GM12865 (cell line): ENCODE data around the gene PARS2.

Experiments
- DNase-seq: peaks from one replicate; pipeline ENCODE4 v3.0.0; 2010; ENCODE audit warnings: low read depth
- H3K4me3 ChIP-seq: 2 replicates; pipeline ENCODE4 v1.5.1; 2011; ENCODE audit warnings: mild to moderate bottlenecking, low read depth, low read length, control low read depth
- CTCF ChIP-seq: IDR thresholded peaks from 2 replicates; pipeline ENCODE4 v1.5.1; 2011; ENCODE audit warnings: low read length, control low read depth, low read depth, inconsistent platforms; ENCODE audit not compliant: insufficient read depth; ENCODE audit errors: missing control alignments

Gene PARS2

GRCh38 chr1:54745274-54745673, 19.0 kb downstream of the PARS2 start:
- no peak for TF ChIP-seq CTCF
- H3K4me3 ChIP-seq: no peak overlapping the region
- no peak for DNase-seq

GRCh38 chr1:54744696-54745095, 19.6 kb downstream of the PARS2 start:
- TF ChIP-seq CTCF: no peak
- DNase-seq: no peak
- no peak overlapping the region for H3K4me3 ChIP-seq

DNA sequence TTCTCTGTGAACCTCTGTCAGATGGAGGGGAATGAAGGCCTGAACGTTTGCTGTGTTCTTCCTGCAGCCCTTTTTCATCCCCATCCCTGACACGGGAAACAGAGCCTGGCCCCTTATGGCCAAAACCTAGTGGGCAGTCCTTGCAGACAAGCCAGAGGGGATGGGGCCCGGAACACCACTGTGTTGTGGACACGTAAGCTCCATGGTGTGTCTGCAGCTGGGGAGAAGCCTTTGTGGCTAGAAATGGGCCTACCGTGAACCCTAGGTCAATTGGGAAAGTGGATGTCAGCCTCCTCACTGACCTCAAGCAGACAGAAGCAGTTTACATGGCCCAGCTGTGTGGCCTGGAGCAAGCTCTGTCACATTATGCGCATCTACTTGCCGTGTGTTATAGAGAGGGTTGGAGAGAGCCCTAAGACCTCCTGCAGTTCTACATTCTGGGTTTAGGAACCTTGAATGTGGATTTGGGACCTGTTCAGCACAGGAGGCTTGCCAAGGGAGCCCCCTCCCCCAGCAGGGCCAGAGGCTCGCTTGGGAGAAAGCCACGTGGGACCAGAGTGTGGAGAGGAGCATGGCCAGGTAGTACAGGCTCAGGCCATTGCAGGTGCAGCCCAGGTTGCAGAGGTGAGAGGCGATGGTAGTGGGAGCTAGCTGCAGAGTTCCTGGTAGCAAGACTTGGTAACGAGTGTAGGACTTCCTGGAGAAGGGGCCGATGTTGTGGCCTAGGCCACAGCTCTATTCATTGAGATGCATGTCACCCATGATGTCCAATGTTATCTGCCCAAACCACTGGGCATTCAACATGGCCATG, 20.7 kb downstream of the PARS2 start:
- no peak for DNase-seq
- no peak for TF ChIP-seq CTCF
- no peak overlapping the region for H3K4me3 ChIP-seq

DNA sequence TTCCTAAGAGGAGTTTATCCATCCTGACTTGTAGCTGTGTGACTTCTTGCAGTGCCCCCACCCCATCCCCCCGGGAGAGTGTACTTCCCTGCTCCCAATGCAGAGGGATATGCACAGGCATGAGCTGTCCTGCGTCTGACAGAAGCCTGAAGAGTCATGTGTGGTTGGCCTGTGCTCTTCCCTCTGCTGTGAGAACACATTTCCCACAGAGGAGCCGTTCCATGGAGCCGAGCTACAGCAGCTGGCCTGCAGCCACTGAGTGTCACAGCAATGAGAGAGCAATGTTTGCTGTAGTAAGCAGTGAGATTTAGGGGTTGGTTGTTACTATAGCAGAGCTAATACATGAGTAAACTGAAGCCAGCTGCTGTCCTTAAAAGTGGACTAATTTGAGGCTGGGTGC, 22.0 kb downstream of the PARS2 start:
- H3K4me3 ChIP-seq: no peak overlapping the region
- no peak for TF ChIP-seq CTCF
- DNase-seq: no peak

DNA sequence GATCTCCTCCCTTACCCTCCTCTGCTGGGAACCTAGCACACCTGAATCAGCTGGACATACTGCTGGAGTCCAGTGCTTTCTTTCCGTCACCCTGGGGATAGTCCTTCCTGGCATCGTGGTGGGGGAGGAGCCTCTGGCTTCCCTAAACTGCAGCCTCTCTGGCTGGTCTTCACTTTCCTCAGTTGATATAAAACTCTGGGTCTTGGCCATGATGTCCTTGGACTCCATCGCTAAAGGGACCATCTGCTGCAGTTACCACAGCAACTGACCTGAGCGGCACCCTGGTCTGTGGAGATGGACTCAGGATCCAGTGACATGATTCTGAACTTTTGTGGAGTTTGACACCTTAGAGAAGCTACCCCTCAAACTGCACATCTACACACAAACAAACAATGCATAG, 22.8 kb downstream of the PARS2 start:
- TF ChIP-seq CTCF: no peak
- no peak for DNase-seq
- H3K4me3 ChIP-seq: no peak overlapping the region

GRCh38 chr1:54738244-54738643, 26.1 kb downstream of the PARS2 start:
- no peak for DNase-seq
- H3K4me3 ChIP-seq: no peak overlapping the region
- TF ChIP-seq CTCF: no peak

DNA sequence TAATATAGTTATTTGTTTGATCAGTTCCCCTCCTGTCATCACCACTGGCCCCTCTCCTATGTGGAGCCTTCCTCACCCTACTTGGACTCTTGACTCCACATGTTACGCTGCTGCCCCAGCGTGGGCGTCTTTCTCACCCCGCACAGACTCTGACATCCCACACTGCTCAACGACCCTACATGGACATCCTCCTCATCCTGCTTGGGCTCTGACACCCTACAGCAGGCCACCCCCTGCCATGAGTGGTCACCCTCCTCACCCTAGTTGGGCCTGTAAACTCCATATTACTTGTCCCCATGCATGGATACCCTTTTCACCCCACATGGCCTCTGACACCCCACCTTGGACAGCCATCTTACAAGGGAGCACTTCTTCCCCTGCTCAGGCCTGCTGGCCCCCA, 27.6 kb downstream of the PARS2 start:
- H3K4me3 ChIP-seq: no peak overlapping the region
- DNase-seq: no peak
- TF ChIP-seq CTCF: no peak
